Measurements from ENCODE around the gene PFDN6.
"Not testable (repeated sequence)": the region's sequence is repeated elsewhere in the genome, so short reads cannot be mapped to it uniquely, and the experiment has no call there.

PFDN6 gene

GRCh38 chr6:33288921-33289783, at the start of gene PFDN6, which contains the start of gene WDR46:
TSS of gene PFDN6 (plus strand) at chr6:33289601. CDS start at chr6:33289857, 256 bp downstream.
TSS of gene WDR46 (minus strand) at chr6:33289239. CDS start at chr6:33289170, 69 bp downstream.
- peak; percentile 61 to 84 for DNase-seq

- no peak for DNase-seq
These were observed 47.4 kb upstream of the PFDN6 start for GRCh38 chr6:33241968-33242367.

GRCh38 chr6:33243476-33243875, 45.9 kb upstream of the PFDN6 start:
- no peak for DNase-seq

GRCh38 chr6:33247977-33248642, 41.3 kb upstream of the PFDN6 start:
- DNase-seq, result peak; percentile 88 to 90

- DNase-seq, result no peak
These were observed 40.8 kb upstream of the PFDN6 start for GRCh38 chr6:33248643-33248931.

- peak; percentile 89 to 94 for DNase-seq
These were observed 40.3 kb upstream of the PFDN6 start for GRCh38 chr6:33248932-33249731.

GRCh38 chr6:33249732-33250630, 39.4 kb upstream of the PFDN6 start:
- no peak for DNase-seq

- DNase-seq, result no peak
These were observed 38.7 kb upstream of the PFDN6 start for GRCh38 chr6:33250731-33251130.

- DNase-seq, result no peak
These were observed 37.9 kb upstream of the PFDN6 start for GRCh38 chr6:33251395-33252012.

GRCh38 chr6:33252759-33253158, 36.6 kb upstream of the PFDN6 start:
- DNase-seq, result no peak

GRCh38 chr6:33254591-33254990, 34.8 kb upstream of the PFDN6 start:
- no peak for DNase-seq

GRCh38 chr6:33259032-33259431, 30.4 kb upstream of the PFDN6 start:
- no peak for DNase-seq

GRCh38 chr6:33262490-33262889, 26.9 kb upstream of the PFDN6 start:
- DNase-seq, result not testable (repeated sequence)

GRCh38 chr6:33264015-33264414, 25.4 kb upstream of the PFDN6 start:
- no peak for DNase-seq

GRCh38 chr6:33271117-33271467, 18.3 kb upstream of the PFDN6 start:
- DNase-seq, result no peak

GRCh38 chr6:33271468-33272274, 17.7 kb upstream of the PFDN6 start, which contains the start of the genes RPS18 and VPS52:
TSS of gene RPS18 (plus strand) at chr6:33272075. CDS start at chr6:33272120, 45 bp downstream.
TSS of gene VPS52 (minus strand) at chr6:33271876. CDS start at chr6:33271675, 201 bp downstream.
- peak; percentile 76 to 93 for DNase-seq

- DNase-seq, result no peak
These were observed 16.9 kb upstream of the PFDN6 start for GRCh38 chr6:33272275-33273128.

- no peak for DNase-seq
These were observed 16.1 kb upstream of the PFDN6 start for GRCh38 chr6:33273129-33273923.
